Epithelial cell of prostate (primary cell): ENCODE measurements around the gene NEGR1.

Experiments
- DNase-seq: peaks from one replicate; pipeline ENCODE4 v3.0.0-alpha.2; 2011; ENCODE audit warnings: low read depth, low spot score
- H3K27ac ChIP-seq: fragments of 450-650 bp; 2 replicates; pipeline ENCODE4 v1.5.1; 2017; ENCODE audit warnings: mild to moderate bottlenecking

Gene NEGR1

DNA sequence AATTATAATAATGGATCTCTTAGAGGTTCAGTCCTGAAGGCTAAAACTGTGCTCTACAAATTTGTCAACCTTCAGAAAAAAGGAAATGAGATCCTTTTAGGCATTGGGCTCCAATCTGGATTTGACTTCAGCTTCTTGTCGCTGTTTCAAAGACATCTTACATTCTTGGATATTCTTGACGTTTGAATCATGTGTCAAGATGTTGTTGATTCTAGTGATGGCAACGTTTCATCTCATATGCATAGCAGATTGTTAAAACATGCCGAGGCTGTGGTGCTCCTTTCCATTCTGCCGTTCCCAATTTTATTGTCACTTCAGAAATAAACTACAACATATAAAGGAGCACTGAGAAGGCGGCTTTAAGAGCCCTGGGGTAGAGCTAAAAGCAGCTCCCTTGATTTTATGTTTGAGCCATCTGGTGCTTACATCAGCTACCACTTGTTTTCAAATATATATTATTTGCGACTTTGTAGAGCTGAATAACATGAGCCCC lies 733.9 kb downstream of the NEGR1 start:
- DNase-seq: no peak

DNA sequence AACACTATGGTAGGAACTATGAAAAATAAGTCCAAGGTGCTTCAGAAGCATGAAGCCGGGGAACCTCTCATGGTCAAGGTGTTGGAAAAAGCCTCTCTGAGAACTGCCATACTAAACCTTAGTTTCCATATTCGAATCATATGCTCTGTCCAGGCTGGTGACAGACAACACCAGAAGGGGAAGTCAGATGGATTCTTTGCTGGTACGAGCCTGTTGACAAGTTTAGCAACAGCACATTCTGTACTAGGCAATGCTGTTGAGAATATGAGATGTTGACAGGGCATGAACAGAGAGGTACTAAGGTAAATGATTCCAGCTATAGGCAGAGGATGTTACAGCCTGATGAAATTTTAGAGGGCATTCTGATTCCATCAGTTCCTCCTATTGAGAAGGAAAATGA lies 740.2 kb downstream of the NEGR1 start:
- no peak overlapping the region for H3K27ac ChIP-seq
- no peak for DNase-seq

More for the DNA sequence above, 733.9 kb downstream of the NEGR1 start:
- H3K27ac ChIP-seq: no peak overlapping the region

DNA sequence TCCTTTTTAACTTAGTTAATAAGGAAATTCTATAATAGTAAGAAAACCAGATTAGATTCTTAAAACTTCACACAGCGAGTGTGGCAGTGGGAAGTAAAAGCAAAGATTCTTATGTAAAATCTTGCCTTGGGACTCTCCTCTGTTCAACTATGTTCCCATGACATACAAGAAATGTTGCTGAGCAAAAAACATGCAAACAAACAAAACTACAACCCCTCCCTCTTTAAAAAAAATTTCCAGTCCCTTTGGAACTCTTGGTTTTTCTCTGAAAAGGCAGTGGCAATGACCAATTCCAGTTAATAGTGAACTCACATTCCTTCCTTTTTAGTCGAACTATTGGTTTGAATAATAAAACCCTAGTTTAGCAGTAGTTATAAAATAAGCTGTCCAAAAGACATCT lies 748.4 kb downstream of the NEGR1 start:
- no peak for DNase-seq

DNA sequence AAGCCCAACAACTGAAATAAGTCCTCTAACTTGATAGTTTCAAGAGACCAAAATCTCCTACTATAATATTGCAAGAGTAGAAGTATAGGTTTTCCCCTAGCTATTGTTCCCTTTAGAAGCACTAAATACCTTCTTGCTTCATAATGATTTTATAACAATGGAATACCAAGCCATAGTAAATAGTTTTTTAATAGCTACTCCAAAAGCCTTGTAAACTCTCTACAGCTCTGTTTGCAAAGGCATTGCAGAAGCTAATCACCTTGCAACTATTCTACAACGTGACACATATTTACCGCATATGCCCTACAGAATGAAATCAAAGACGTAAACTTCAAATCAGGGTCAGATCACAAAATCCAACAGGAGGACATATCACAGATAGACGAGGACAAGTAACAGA lies 750.0 kb downstream of the NEGR1 start:
- no peak for DNase-seq
- no peak overlapping the region for H3K27ac ChIP-seq

More for the DNA sequence above, 748.4 kb downstream of the NEGR1 start:
- H3K27ac ChIP-seq: no peak overlapping the region

DNA sequence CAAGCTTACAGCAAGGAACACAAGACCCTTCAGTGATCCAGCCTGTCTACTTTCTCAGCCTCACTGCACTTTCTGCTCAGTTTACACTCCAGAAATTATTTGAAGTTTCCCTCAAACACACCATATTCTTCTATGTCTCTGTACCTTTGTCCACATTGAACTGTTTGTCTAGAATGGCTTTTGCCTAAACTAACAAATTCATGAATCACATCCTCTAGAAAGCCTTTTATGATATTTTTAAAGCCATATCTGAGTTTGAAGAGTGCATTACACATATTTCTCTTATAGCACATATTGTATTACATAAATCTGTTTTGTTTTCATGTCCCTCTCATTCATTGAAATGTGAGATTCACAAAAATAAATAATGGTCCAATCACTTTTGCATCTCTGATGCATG lies 755.5 kb downstream of the NEGR1 start:
- no peak for DNase-seq
- H3K27ac ChIP-seq: no peak overlapping the region

DNA sequence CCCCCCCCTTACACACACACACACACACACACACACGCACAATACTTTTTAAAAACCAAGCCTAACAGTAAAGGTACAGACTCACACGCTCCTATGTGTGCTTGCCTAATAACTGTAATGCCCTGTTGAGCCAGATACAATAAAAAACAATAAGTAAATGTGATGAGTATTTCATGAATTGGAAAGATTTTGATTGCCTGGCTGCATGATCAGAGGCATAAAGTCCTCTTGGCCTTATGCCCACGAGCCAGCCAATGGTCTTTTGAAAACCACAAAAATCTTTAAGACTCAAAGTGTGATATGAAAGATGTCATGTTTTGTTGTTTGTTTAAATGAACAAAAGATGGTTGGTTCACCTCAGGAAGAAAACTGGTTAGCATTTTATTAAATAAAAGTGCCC lies 759.6 kb downstream of the NEGR1 start:
- DNase-seq: no peak
- H3K27ac ChIP-seq: no peak overlapping the region

DNA sequence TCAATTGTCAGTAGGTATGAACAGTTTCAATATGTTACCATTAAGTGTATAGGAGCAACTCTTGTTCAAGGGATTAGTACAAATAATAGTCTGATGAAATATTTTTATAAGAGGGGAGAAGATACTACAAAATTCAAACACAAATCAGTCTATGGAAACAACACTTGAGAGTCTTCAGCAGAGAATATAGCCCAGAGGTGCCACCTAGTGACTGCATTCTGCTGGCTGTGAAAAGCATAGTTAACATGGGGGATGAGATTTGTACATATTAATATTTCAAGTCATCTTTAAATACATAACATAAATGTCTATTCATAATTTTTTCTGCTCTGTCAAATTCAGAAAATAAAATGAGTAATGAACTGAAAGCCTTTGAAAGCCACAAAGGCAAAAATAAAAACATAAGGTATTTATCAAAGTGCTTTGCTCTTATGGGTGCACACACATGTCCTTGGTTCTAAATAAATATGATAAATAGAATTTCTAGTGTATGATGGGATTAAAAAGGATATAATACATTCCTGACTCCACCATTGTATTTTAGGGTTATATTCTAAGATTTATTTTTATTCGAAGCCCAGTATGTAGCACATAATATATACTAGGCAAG lies 760.6 kb downstream of the NEGR1 start:
- no peak overlapping the region for H3K27ac ChIP-seq
- no peak for DNase-seq

DNA sequence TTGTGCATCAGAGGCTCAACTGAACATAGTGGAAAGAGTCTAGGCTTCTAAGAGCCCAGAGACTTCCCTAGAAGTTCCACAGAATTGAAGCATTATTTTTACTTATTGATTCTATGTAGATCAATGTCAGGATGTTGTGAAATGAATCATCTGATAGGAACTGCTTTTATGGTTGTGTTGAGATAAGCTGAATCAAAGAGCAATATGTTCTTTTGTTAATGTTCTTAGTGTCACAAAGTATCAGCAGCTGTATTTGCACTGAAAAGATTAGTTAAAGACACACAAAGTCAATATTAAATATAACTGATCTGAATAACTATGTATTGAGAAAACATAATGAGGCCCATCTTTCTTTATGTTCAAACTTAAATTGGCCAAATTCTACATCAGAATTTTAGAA lies 770.8 kb downstream of the NEGR1 start:
- no peak overlapping the region for H3K27ac ChIP-seq
- DNase-seq: no peak

DNA sequence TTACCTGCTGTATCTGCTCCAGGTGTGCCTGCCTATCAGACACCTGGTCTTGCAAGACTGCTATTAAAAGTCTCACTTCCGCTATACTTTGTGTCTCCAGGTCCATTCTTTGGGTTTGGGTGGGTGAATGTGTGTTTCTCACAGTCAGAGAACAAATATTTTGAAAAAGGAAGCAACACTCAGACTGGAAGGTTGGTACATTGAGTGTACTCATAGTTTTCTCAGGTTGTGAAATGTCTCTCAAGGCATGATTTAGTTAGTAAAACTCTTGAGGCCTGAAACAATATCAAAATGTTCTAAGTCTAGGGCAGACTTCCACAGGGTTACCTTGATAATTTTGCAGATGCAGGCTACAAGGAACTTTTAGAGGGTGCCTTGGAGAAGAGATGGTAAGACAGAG lies 771.6 kb downstream of the NEGR1 start:
- DNase-seq: no peak
- no peak overlapping the region for H3K27ac ChIP-seq

DNA sequence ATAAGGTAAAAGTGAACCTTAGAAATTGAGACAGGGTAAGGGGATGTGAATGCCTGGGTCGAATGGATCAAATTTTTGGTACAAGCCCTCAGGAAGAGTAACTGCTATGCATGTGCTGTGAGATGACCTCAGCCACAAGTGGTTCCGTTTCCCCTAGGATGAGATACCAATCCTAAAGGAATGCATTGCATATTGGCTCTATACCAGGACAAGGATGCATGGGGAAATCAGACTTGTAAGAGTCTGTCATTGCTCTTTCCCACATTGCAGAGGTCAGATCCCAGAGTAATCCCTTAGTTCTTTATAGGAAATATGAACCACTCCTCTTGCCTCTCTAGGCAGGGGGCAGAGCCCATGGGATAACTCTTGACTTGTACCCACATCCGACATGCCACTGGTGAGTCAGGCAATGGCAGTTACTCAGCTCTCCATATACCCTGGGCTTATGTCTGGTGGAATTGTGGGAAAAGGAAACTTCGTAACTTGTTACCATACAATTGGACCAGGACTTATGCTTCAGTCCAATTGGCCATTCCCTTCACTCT lies 773.2 kb downstream of the NEGR1 start:
- no peak for DNase-seq
- no peak overlapping the region for H3K27ac ChIP-seq

DNA sequence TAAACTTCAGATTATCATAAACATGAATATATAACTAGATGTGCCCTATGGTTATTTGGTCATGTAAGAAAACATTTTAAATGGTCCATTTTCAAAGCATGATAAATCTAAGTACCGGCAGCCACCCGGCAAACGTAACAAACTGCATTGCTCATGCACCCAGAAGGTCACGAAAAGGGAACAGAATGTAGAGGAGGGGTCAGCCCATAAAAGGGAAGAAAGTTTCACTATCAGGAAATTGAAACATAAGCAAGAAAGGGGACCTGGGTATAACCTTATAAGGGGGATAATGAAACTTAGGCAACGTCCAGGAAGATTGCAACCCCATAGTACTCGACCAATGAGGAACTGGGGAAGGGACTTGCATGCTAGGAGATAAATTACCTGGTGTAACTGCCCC lies 780.3 kb downstream of the NEGR1 start:
- DNase-seq: no peak
- no peak overlapping the region for H3K27ac ChIP-seq

DNA sequence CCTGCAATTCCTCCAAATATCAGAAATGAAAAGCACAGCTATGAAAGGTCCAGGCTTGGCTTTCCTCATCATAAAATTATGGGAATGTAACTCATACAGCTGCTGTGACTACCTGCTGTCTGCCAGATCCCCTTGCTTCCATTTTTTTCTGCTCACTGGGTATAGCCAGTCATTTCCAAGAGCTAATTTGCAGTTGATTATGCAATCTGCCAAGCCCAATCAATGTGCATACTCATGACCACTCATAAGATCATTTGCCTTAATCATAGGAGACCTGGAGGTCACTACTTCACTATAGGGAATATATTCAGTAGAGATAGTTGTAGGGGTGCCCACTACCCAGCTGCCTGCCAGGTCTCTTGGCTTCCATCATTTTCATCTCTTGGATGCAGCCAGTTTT lies 783.8 kb downstream of the NEGR1 start:
- DNase-seq: no peak
- H3K27ac ChIP-seq: no peak overlapping the region

DNA sequence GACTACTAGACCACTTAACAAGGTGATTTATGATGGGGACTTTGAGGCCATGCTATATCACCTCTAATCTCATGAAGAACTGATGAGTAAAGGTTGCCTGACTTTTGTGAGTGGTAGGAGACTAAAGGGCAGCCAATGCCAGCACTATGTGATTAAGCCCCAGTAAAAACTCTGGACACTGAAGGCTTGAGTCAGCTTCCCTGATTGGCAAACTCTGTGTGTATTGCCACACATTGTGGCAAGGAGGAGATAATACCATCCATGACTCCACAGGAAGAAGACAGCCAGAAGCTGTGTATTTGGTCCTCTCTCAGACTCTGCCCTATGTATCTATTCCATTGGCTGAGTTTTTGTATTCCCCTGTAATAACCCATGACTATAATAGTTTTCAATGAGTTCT lies 788.2 kb downstream of the NEGR1 start:
- H3K27ac ChIP-seq: no peak overlapping the region
- peak; percentile 6 for DNase-seq

DNA sequence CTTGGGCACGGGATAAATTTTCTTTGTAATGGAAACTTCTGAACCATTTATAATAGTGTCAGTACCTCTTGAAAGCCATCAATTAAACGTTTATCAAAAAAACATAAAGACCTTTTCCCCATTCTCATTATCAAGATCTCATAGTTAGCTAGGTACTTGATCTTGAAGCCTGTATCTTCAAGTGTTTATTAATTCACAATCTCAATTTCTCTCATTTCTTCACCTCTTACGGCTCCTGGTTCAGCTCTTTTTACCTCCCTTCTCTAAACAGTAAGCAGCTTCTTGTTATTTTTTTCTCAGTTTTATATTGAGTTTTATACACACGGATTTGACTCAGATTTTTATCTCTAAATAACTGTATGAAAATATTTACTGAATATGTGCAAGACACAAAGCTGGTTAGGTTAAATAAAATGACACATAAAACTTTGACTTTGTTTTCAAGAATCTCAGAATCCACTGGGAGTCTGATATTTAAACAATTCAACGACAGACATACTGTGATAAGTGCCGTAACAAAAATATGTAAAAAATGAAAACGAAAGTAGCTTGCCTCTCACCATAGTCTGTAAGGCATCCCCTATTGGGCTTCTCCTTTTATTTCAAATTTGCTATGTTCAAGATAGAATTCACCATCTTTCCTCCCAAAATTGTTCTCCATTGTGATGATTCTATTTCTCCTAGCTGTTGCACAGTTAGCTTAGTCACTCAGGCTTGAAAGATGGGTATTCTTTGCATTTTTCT lies 789.9 kb downstream of the NEGR1 start:
- H3K27ac ChIP-seq: no peak overlapping the region
- no peak for DNase-seq

DNA sequence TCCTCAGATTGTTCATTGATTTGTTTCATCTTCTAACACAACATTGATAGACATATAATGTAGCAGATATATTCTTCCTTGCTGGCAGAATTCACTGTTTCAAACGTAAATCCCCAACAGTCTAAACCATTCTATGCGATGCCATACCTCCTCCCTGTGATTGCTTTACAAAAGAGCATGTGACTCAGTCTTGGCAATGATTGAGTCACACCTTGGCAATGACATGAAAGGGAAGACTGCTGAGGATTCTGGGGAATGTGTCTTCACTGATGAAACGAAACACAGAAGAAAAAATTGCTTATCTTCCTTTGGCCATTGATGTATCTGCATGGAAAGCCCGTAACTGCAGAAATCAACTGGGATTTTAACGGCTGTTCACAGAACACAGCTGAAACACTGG lies 791.9 kb downstream of the NEGR1 start:
- DNase-seq: peak; percentile 10
- H3K27ac ChIP-seq: no peak overlapping the region

DNA sequence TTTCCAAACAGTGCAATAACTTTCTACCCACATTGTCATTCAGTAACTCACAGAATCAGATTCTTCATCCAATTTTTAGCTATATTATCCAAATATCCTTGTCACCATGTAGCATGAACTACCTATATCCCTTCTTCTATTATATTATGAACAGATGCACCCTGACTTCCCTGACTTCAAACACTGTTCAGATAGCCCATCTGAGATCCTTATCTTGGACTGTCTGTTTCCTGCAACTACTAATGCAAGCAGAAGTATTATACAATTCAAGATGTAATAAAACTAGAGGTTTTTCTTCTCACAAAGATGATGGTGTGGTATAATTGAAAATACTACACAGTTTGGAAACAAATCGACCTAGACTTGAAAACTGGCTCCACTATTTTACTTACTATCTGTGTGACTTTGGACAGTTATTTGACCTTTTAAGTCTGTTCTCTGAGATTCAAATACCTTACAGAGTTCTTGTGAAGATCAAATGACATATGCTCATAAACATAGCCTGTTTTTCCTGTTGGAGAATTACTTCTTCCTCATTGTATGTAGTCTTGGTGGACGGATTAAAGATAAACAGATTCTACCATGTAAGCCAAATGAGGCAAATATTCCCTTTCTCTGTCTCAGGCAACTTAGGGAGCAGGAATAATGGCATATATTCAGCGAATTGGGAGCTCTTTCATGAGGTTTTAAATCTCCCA lies 793.6 kb downstream of the NEGR1 start:
- peak; percentile 2 for DNase-seq
- no peak overlapping the region for H3K27ac ChIP-seq

DNA sequence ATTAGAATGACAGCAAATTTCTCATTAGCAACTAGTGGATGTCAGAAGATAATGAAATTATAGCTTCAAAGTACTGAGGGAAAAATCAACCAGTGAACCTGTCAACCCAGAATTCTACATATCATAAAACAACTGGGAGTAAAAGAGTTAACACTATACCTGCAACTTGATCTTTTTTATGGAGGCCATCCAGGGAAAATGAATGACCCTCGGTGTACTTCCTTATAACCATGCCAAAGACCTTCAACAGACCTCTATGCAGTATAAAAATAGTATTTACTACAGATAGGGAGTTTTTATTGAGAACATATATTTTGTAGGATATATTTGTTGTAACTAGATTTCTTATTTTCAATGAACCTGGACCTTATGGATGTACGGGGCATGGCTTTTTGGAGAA lies 809.0 kb downstream of the NEGR1 start:
- DNase-seq: no peak
- no peak overlapping the region for H3K27ac ChIP-seq

DNA sequence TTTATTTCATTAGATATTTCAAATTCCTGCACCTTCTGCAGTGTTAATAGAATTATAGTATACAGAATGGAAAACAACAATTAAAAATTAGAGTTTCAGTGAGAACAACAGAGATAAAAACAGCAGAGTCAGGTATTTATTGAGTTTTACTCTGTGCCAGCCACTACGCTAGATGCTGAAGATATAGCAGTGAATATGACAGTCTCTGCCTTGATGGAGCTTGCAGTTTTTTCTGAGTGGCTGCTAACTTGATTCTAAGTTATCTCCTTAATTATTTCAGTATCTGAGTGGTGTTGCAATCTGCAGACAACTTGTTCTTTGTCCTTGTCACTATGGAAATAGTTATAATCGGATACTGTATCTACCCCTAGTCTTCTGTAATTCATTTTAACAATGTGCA lies 817.2 kb downstream of the NEGR1 start:
- H3K27ac ChIP-seq: no peak overlapping the region

DNA sequence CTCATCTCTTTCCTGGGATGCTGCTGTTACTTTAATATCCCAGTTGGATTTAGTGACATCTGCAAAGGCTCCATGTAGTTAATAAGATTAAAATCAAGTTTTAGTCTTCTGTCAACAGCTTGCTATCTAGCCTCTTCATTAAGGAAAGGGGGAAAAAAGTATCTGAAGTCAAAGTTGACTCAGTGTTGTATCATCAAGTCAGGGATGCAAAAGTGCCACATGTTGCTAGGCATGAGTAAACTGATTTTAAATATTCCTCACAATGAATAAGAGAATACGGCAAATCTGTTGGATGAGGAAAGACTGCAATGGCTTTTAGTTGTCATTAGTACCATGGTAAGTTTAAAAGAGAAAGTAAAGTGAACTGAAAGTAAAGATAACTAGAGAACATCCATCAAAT lies 818.3 kb downstream of the NEGR1 start:
- DNase-seq: no peak

More for the DNA sequence above, 817.2 kb downstream of the NEGR1 start:
- no peak for DNase-seq

DNA sequence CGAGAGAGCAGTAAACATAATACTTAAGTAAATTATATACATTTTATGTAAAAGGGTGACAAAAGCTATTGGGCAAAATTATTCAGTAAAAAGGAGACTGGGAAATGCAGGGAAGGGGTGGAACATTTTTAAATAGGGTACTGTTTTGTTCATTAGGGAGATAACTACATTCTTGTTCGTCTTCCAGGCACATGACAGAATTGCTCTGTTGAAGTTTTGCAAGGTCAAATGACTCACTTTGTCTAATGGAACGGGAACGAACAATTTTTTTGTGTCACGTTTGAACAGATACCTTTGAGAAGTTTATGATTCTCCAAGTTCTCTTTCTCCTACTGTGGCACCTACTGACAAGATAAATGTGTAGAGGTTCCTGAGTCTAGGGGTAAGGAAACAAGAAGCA lies 819.2 kb downstream of the NEGR1 start:
- H3K27ac ChIP-seq: no peak overlapping the region
- no peak for DNase-seq

More for the DNA sequence above, 818.3 kb downstream of the NEGR1 start:
- no peak overlapping the region for H3K27ac ChIP-seq

DNA sequence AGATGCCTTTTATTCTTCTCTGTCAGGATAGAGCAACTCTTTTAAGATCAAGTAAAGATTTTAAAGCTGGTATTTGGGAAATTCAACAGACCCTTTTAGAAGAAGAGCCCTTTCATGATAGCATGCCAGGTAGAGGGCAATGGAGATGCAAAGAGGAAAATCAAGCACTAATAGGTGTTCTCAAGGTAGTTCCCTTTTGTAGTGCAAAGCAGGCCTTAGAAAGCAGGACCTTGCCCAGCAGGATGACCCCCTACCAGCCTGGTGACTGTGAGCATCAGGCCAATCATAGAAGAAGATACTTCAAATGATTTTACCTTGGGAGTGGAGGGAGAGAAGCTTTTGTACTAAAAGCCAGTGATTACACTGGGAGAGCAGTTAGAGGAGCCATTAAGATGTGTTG lies 820.1 kb downstream of the NEGR1 start:
- no peak overlapping the region for H3K27ac ChIP-seq
- no peak for DNase-seq
